ENCODE results near the gene GSX1. TPM values are rescaled to one million over a fixed set of nuclear protein-coding genes. Genes with fewer than 3 reads are reported as not detected.
A peak's percentile ranks its signal among the peaks of the same experiment; 100 is the strongest.

The GSX1 gene
- total RNA-seq, 1 donor from 2014 or later = not detected

GRCh38 chr13:27765650-27766049 lies 26.6 kb upstream of the GSX1 start:
- no peak overlapping the region for H3K4me3 Mint-ChIP-seq
- TF ChIP-seq, protein P1, sequence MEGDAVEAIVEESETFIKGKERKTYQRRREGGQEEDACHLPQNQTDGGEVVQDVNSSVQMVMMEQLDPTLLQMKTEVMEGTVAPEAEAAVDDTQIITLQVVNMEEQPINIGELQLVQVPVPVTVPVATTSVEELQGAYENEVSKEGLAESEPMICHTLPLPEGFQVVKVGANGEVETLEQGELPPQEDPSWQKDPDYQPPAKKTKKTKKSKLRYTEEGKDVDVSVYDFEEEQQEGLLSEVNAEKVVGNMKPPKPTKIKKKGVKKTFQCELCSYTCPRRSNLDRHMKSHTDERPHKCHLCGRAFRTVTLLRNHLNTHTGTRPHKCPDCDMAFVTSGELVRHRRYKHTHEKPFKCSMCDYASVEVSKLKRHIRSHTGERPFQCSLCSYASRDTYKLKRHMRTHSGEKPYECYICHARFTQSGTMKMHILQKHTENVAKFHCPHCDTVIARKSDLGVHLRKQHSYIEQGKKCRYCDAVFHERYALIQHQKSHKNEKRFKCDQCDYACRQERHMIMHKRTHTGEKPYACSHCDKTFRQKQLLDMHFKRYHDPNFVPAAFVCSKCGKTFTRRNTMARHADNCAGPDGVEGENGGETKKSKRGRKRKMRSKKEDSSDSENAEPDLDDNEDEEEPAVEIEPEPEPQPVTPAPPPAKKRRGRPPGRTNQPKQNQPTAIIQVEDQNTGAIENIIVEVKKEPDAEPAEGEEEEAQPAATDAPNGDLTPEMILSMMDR (IDR thresholded peaks at IDR 0.05) = no peak
- no peaks in the 10 kb centered on the region for H3K4me1 Mint-ChIP-seq
- no peak overlapping the region for H3K27ac Mint-ChIP-seq
- intact Hi-C loops (cut with micrococcal nuclease) = no loop called here
- H3K9me3 Mint-ChIP-seq = no peaks in the 10 kb centered on the region
- ChIA-PET CTCF (no interaction called here), POLR2A (no interaction called here)
- H3K36me3 Mint-ChIP-seq (ENCODE audit: low read depth) = no peaks in the 10 kb centered on the region
- DNase-seq = no peak
- ATAC-seq (ENCODE audit: low read depth) = no peak
- peaks cover 41% of the 10 kb centered on the region for H3K27me3 Mint-ChIP-seq

GRCh38 chr13:27770809-27771208 lies 21.5 kb upstream of the GSX1 start:
- no peak overlapping the region for H3K4me3 Mint-ChIP-seq
- peaks cover 7% of the 10 kb centered on the region for H3K4me1 Mint-ChIP-seq
- intact Hi-C loops (cut with micrococcal nuclease) = loop anchor here (1.0 kb wide), 1 partner anchor 213 kb away; no protein-coding TSS in a partner anchor
- H3K36me3 Mint-ChIP-seq (ENCODE audit: low read depth) = no peaks in the 10 kb centered on the region
- DNase-seq = no peak
- H3K27ac Mint-ChIP-seq = no peak overlapping the region
- no peaks in the 10 kb centered on the region for H3K9me3 Mint-ChIP-seq
- ChIA-PET CTCF (interaction anchor here (1.0 to 1.1 kb wide), 2 partner anchors 56 to 110 kb away, joined by 4 to 7 read pairs; no protein-coding TSS in a partner anchor), POLR2A (no interaction called here)
- peaks cover 40% of the 10 kb centered on the region for H3K27me3 Mint-ChIP-seq
- ATAC-seq (ENCODE audit: low read depth) = no peak
- TF ChIP-seq, protein P1 (IDR thresholded peaks at IDR 0.05) = no peak

- TF ChIP-seq, protein P1 (IDR thresholded peaks at IDR 0.05) = no peak
- Mint-ChIP-seq H3K27me3 (peaks cover 53% of the 10 kb centered on the region), H3K27ac (no peak overlapping the region), H3K36me3 (ENCODE audit: low read depth) (no peaks in the 10 kb centered on the region), H3K9me3 (no peaks in the 10 kb centered on the region), H3K4me3 (no peak overlapping the region), H3K4me1 (peaks cover 7% of the 10 kb centered on the region)
- DNase-seq (no peak), ATAC-seq (ENCODE audit: low read depth) (no peak)
- POLR2A ChIA-PET = no interaction called here
- CTCF ChIA-PET = interaction anchor here (0.8 kb wide), 1 partner anchor 55 kb away, joined by 3 read pairs; no protein-coding TSS in a partner anchor
- intact Hi-C loops (cut with micrococcal nuclease) = no loop called here
These were observed 19.4 kb upstream of the GSX1 start for GRCh38 chr13:27772651-27773425.

- Mint-ChIP-seq H3K27me3 (peaks cover 51% of the 10 kb centered on the region), H3K4me3 (no peak overlapping the region), H3K36me3 (ENCODE audit: low read depth) (no peaks in the 10 kb centered on the region), H3K9me3 (no peaks in the 10 kb centered on the region), H3K4me1 (peaks cover 7% of the 10 kb centered on the region), H3K27ac (no peak overlapping the region)
- POLR2A ChIA-PET = interaction anchor here (1.0 kb wide), 1 partner anchor 427 kb away, joined by 3 read pairs; no protein-coding TSS in a partner anchor
- intact Hi-C loops (cut with micrococcal nuclease) = no loop called here
- DNase-seq (no peak), ATAC-seq (ENCODE audit: low read depth) (peak; percentile 58)
- TF ChIP-seq, protein P1 (IDR thresholded peaks at IDR 0.05) = no peak
- CTCF ChIA-PET = no interaction called here
These were observed 18.1 kb upstream of the GSX1 start for GRCh38 chr13:27774169-27774568.

- ChIA-PET CTCF (no interaction called here), POLR2A (interaction anchor here (1.0 kb wide), 1 partner anchor 427 kb away, joined by 3 read pairs; no protein-coding TSS in a partner anchor)
- intact Hi-C loops (cut with micrococcal nuclease) = no loop called here
- no peaks in the 10 kb centered on the region for H3K9me3 Mint-ChIP-seq
- H3K4me3 Mint-ChIP-seq = no peak overlapping the region
- H3K27ac Mint-ChIP-seq = no peak overlapping the region
- DNase-seq (no peak), ATAC-seq (ENCODE audit: low read depth) (peak; percentile 40)
- H3K36me3 Mint-ChIP-seq (ENCODE audit: low read depth) = no peaks in the 10 kb centered on the region
- TF ChIP-seq, protein P1 (IDR thresholded peaks at IDR 0.05) = no peak
- peaks cover 7% of the 10 kb centered on the region for H3K4me1 Mint-ChIP-seq
- H3K27me3 Mint-ChIP-seq = peaks cover 51% of the 10 kb centered on the region
These were observed 17.6 kb upstream of the GSX1 start for GRCh38 chr13:27774651-27775050.

All from activated B cell treated with CpG ODN at 0.5 μM for 24 hours (primary cell).